Middle frontal gyrus (tissue), 1 donor: ENCODE data around the gene FBXO44.

ENCODE experiments used
- DNase-seq: peaks from one replicate; pipeline ENCODE4 v3.0.0-alpha.2; 2015; ENCODE audit warnings: low spot score; ENCODE audit errors: extremely low spot score

FBXO44 gene

GRCh38 chr1:11688506-11688905 is 33.8 kb downstream of the FBXO44 start:
- DNase-seq: no peak

GRCh38 chr1:11690397-11691301 is 36.0 kb downstream of the FBXO44 start:
- no peak for DNase-seq

DNA sequence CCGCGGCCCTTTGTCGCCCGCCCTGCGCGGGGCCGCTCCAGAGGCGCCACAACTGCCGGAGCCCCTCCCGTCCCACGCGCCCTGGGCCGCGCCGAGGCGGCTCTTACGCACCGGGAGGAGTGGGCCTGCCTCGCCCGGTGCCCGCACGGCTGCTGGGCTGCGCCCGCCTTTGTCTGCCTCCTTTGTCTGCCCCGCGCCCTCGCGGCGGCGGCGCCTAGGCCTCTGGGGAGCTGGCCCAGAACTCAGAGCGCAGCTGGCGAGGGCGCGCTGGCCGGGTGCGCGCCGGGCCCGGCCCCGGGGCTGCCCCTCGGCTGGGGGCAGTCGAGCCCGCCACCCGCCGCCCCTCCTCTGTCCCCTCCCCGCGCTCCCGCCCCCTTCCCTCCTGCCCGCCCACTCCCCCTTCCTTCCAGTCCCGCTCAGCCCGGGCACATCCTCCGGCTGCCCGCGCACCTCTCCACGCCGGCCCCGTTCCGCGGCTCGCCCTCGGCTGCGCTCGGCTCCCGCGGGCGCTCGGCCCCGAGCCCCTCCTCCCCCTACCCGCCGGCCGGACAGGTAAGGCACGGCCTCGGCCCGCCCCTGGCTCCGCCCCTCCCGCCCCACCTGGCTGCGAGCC is 36.7 kb downstream of the FBXO44 start, which contains the start of gene DRAXIN:
Gene DRAXIN (plus strand): TSS at position 409 of the 613 bp plus-strand sequence. CDS start 14,549 bp downstream, outside the sequence.
- no peak for DNase-seq

DNA sequence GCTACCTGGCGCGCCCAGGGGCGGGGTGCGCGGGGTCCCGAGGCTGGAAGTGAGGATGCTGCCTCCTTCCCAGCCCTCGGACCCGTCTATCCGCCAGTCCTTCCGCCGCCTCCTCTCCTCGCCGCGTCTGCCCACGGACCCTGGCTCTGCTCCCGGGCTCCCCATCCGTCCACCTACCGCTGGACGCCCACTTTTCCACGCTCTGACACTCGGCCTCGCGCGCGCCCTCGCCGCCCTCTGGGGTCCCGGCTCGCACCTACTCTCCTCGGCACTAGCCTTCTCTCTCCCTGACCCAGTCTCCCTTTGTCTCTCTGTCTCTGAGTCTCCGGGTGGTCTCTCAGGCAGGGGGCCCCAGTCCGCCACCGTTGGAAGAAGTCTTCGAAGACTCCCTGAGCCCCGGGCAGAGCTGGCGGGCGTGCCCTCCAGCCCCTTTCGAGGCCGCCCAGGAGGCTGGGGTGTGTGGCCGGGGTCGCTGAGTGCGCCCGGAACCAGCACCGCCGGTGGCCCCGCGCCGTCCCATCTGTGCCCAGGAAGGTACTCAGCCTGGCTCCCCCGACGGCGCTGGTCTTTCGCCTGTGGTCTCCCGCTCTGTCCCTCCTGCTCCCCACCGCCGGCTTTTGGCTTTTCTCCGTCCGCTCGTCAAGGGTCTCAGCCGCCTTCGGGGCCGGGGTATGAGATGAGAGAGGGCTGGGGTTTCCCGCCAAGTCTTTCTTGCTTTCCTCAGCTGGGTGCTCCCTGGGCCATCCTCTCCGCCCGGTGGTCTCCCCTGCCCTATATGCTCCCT is 37.4 kb downstream of the FBXO44 start:
- no peak for DNase-seq

GRCh38 chr1:11693024-11693590 is 38.4 kb downstream of the FBXO44 start:
- no peak for DNase-seq

DNA sequence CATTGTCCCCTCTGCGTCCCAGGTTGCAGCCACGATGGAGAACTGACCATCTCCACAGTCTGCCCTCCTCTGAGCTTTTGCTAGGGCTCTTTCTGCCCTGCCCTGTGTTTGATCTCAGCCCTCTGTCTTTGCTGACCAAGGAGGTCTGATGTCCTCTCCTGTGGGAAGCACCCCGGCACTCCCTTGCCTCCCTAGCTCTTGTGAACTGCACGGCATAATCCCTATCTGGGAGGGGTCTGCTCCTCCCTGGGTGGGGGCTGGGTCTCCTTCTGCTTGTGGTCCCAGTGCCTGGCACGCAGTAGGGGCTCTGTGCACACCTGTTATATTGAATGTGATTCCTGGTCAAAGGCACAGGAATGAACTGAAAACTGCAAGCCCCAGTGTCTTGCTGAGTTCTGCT is 39.2 kb downstream of the FBXO44 start:
- DNase-seq: no peak

DNA sequence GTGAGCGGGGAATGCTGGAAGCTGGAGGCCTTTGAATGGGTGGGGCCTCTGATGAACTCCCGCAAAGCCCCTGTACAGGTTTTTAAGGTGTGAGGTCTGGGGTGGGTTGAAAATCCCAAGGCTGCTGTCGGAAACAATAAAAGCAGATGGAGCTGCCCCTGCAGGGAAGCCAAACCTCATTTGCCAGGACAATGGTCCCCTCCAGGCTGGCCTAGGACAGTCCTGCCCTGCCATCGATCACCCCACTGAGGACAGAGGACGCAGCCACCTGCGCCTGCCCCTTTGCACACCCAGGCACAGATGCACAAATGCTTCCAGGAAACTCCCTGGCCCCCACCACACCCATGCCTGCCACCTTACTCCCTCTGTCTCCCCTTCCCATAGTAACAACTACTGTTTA is 41.2 kb downstream of the FBXO44 start:
- DNase-seq: no peak

DNA sequence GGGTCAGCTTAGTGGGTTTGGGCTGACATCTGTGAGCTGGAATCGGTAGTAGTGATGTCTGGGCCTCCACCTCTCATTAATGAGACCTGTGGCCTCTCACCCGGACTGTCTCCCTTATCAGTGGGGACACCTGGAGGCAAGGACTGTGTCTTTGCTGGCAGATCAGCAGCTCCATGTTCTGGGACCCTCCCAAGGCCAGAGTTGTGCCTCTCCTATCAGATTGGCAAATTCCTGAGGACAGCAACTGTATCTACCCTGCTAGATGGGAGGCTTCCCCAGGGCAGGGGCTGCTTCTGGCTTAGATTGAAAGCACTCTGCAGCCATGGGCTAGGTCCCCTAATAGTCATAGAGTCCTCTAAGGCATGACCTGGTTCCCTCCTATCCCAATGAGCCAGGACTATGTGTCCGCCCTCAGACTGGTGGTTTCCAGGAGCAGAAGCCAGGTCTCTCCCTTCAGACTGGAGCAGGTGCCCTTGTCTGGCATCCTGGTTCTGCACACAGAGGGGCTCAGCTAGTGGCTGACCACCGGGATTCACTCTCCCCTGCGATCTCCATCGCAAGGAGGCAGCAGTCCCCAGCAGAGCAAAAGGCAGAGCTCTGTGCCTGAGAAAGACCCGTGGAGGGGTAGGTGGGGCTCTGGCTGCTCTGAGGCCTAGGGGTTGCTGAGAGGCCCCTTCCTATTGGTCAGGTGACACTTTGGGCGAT is 42.7 kb downstream of the FBXO44 start:
- no peak for DNase-seq

- DNase-seq: no peak
Measured at GRCh38 chr1:11697893-11698210, 43.2 kb downstream of the FBXO44 start.

DNA sequence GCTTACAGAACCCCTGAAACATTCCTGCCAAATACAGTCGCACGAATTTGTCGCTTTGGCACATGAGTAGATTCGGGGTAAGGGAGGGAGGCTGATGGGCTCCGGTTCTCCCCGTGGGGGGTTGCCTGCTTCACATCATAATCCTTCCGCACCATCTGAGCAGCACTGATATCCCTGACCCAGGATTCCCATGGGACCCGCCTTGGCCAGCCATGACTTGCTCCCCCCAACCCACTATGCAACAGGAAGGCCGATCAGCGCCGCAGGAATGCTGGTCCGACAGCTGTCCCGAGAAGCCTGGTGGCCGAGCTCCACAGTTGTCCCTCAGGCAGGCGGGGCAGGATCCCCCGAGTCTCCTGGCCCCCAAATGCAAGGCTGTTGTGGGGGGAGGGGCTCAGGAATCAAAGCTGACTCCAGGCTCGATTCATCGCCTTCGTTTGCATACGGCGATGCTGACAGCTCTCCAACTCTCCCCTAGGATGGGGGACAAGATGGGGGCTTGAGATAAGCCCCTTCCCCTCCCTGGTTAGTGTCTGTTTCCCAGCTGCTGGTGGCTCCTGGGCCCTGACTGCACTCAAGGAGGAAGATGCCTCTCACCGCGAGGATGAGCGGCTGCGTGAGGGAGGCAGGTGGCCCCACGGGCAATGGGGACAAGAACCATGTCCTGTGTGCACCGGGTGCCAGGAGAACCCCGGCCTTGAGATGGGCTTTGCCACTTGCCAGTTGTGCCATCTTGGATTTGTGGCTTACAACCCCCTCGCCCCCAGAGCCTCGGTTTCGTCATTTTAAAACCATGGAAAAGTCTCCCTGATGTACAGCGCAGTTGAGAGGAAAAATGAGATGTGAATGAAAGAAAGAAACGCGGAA is 46.2 kb downstream of the FBXO44 start:
- DNase-seq: no peak

DNA sequence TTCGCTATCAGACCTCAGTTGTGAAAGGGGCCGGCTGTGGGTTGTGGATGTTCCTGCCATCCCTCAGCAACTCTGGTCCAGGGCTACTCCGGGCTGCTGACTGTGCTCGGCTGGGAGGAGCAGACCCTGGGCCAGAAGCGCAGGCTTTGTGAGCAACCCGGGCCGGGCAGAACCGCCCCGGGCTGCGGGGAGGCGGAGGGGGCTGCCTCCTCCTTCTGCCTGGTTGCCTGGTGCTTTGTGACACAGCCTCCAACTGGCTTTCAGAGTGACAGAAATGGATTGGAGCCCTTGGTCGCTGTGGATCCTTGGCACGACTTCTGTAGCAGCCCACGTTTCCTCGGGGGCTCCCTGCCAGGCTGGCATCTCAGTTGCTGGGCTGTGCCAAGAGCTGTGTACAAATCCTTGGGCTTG is 46.9 kb downstream of the FBXO44 start:
- DNase-seq: peak; percentile 57

DNA sequence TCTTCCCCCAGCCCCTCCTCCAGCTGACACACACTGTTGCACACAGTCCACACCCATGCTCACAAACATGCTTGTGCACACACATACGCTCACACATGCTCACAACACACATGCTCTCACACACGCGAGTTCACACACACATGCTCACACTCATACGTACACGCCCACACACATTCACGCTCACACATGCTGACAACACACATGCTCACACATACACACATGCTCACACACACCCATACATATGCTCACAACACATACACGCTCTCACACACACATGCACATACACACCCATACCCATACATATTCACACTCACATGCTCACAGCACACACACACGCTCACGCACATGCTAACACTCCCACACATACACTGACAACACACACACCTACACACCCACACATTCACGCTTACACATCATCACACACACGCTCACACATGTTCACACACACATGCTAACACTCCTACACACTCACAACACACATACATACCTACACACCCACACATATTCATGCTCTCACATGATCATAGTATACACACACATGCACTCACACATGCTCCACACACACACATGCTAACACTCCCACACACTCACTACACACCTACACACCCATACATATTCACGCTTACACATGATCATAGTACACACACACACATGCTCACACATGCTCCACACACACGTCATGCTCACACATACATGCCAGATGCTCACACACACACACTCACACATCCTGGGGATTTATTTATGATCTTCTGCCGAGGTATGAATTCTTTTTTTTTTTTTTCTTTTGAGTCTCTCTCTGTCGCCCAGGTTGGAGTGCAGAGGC is 47.5 kb downstream of the FBXO44 start:
- no peak for DNase-seq

DNA sequence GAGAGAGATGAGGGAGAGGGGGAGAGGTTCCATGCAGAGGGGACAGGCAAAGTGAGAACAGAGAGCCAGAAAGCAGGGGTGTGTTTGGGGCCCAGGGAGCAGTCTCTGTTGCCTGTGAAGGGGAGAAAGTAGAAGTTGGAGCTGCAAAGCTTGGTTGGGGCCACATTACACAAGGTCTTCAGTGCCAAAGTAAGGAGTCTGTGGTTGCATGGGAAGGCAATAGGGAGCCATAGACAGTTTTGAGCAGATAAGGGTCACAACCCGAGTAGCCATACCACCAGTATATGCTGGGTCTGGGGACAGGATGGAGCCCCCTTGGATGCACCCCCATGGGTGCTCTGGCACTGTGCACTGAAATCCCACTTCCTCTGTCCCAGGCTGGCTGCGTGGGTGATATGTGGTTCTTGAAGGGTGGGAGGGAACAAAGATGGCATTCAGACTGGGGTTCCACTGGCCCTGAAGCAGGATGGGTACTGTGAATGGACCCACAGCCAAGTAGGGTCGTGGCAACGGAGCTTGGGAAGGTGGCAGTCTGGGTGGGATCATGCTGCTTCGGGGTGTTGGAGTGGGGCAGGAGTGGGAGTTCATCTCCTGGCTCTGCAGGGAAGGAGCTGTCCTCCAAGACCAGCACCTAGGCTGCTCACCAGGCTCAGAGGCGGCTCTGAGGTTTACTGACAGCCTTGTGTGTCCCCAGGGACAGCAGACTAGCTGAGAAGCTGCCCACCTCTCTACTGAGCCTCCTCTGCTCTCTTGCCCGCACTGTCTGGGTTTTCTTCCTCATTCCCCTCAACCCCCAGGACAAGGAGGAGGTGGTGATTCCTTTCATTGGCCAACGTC is 48.9 kb downstream of the FBXO44 start:
- DNase-seq: no peak

DNA sequence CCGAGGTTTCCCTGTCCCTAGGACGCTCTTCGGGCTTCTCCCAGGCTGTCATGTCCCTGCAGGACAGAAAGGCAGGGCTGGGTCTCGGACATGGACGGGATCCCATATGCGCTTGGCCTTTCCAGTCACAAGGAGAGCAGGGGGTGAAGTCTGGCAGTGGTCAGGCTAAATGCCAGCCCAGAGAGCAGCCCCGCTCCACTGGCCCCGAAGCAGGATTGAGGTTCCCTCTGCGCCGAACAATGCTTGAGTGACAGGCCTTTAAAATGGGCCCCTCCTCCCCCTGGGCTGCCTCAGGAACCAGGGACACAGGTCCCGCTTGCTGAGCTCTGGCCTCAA is 49.5 kb downstream of the FBXO44 start:
- DNase-seq: no peak

DNA sequence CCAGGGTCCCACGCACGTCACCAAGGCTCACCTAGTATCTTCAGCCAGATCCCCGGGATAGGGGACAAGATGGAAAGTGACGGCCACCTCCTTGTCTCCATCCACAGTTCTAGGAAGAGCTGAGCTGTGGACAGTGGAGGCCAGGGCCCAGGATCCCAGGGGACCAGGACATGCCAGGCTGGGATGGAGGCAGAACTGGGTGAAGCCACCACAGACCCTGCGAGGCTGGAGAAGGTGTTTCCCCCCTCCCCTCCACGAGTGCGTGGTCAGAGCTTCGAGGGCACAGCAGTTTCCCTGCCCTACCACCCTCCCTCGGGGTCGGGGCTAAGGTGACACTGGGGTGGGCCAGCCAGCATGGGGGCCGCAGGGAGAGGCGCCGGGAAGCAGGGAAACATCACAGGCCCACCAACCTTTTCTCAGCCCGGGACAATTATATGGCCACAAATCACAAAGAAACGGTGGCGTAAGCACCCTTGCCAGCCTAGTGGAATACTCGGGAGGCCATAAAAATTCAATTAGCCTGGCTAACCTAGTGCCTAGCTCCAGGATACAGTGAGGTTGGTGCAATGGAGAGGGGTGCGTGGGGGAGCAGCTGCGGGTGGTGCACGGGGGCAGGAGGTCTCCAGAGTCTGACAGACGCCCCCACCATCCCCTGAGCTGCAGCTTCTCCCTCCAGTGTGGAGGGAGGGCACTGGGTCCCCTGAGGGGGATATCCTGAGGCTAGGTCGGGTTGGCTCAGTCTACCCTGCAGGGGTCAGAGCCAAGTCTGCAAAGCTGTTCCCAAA is 50.2 kb downstream of the FBXO44 start:
- no peak for DNase-seq

DNA sequence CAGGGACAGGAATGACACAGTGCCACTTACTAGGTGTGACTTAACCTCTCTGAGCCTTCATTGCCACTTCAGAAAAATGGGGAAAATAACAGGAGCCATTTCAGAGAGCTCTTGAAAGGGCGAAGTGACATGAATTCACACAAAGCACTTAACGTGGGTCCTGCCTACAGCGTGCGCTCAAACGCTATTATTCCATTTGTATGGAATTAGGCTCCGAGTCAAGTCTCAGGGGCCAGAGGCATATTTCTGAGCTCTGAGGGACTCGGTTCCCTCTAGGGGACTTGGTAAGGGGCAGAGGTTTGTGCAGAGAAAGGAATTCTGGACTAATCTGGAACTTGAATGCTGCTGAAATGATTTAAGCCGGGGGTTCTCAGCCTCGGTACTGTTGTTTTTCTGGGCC is 50.9 kb downstream of the FBXO44 start:
- DNase-seq: no peak

GRCh38 chr1:11706292-11706691 is 51.6 kb downstream of the FBXO44 start:
- no peak for DNase-seq
